Central memory CD8-positive, alpha-beta T cell (primary cell): ENCODE measurements around the gene TRRAP.
"Not testable (repeated sequence)": the region's sequence is repeated elsewhere in the genome, so short reads cannot be mapped to it uniquely, and the experiment has no call there.

Experiments used
- ATAC-seq: fragments of 150-1000 bp; cut with Tn5 transposase; replicated peaks from 2 replicates; pipeline ENCODE4 v1.10.0; 2022; ENCODE audit warnings: mild to moderate bottlenecking, moderate FRiP score, moderate number of reproducible peaks; ENCODE audit not compliant: poor library complexity, severe bottlenecking; ENCODE audit errors: extremely low read depth
- DNase-seq, 2 donors: peaks; one replicate each; pipeline ENCODE4 v3.0.0; 2021; ENCODE audit warnings: low spot score in 2 of 2
- H3K27ac Mint-ChIP-seq: one replicate; pipeline ENCODE4 v1.8.0; 2022; ENCODE audit warnings: low read depth, mild to moderate bottlenecking, moderate library complexity, mixed read lengths
- H3K27me3 Mint-ChIP-seq: one replicate; pipeline ENCODE4 v1.8.0; 2022; ENCODE audit warnings: mixed read lengths
- H3K36me3 Mint-ChIP-seq: one replicate; pipeline ENCODE4 v1.8.0; 2022; ENCODE audit warnings: mild to moderate bottlenecking, moderate library complexity, mixed read lengths; ENCODE audit not compliant: insufficient read depth
- H3K4me1 Mint-ChIP-seq: one replicate; pipeline ENCODE4 v1.8.0; 2022; ENCODE audit warnings: mixed read lengths
- H3K4me3 Mint-ChIP-seq: one replicate; pipeline ENCODE4 v1.8.0; 2022; ENCODE audit warnings: mild to moderate bottlenecking, moderate library complexity, mixed read lengths
- H3K9me3 Mint-ChIP-seq: one replicate; pipeline ENCODE4 v1.8.0; 2022; ENCODE audit warnings: mixed read lengths

The TRRAP gene

GRCh38 chr7:98870121-98870651 lies 8.1 kb upstream of the TRRAP start:
- Mint-ChIP-seq H3K36me3 (peaks cover 2% of the 10 kb centered on the region), H3K9me3 (no peaks in the 10 kb centered on the region), H3K4me3 (peak overlapping the region; percentile 69), H3K27me3 (peaks cover 15% of the 10 kb centered on the region), H3K27ac (no peak overlapping the region), H3K4me1 (no peaks in the 10 kb centered on the region)
- no peak for DNase-seq
- ATAC-seq: no peak

DNA sequence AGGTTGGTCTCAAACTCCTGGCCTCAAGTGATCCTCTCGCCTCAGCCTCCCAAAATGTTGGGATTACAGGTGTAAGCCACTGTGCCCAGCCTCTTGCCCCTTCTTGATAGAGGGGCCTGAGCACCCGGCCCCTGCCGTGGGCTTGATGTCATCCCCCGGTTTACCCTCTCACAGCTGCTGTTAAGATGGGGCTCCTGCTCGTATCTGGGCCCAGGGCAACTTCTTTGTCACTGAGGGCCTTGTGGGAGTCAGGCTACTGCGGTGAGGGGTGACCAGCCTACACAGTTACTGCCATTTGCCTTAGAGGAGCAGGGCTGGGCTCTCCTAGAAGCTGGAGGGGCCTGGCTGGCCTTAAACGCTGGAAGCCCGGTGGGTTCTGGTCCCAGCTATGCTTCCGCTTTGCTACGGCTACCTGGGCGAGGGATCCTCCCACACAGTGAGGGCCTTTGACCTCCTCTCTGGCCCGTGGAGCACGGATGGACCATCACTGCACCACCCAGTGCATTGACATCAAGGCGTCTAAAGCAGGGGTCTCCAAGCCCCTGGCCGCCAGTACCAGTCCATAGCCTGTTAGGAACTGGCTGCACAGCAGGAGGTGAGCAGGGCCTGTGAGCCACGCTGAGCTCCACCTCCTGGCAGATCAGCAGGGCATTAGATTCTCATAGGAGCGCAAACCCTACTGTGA lies 7.4 kb upstream of the TRRAP start:
- H3K27me3 Mint-ChIP-seq: peaks cover 15% of the 10 kb centered on the region
- no peaks in the 10 kb centered on the region for H3K4me1 Mint-ChIP-seq
- H3K36me3 Mint-ChIP-seq: peaks cover 2% of the 10 kb centered on the region
- no peaks in the 10 kb centered on the region for H3K9me3 Mint-ChIP-seq
- ATAC-seq (no peak), DNase-seq (no peak)
- no peak overlapping the region for H3K27ac Mint-ChIP-seq
- H3K4me3 Mint-ChIP-seq: peak overlapping the region; percentile 69

- peak; percentile 37 for ATAC-seq
- no peak overlapping the region for H3K4me3 Mint-ChIP-seq
- H3K9me3 Mint-ChIP-seq: no peaks in the 10 kb centered on the region
- no peaks in the 10 kb centered on the region for H3K4me1 Mint-ChIP-seq
- no peak for DNase-seq
- H3K27me3 Mint-ChIP-seq: peaks cover 11% of the 10 kb centered on the region
- no peak overlapping the region for H3K27ac Mint-ChIP-seq
- H3K36me3 Mint-ChIP-seq: peaks cover 4% of the 10 kb centered on the region
Measured at GRCh38 chr7:98872328-98872924, 5.9 kb upstream of the TRRAP start.

- not testable (repeated sequence) for DNase-seq, H3K4me3 Mint-ChIP-seq, ATAC-seq, H3K9me3 Mint-ChIP-seq, H3K27me3 Mint-ChIP-seq, H3K4me1 Mint-ChIP-seq, H3K27ac Mint-ChIP-seq, H3K36me3 Mint-ChIP-seq
Measured at GRCh38 chr7:98873610-98874009, 4.7 kb upstream of the TRRAP start.

DNA sequence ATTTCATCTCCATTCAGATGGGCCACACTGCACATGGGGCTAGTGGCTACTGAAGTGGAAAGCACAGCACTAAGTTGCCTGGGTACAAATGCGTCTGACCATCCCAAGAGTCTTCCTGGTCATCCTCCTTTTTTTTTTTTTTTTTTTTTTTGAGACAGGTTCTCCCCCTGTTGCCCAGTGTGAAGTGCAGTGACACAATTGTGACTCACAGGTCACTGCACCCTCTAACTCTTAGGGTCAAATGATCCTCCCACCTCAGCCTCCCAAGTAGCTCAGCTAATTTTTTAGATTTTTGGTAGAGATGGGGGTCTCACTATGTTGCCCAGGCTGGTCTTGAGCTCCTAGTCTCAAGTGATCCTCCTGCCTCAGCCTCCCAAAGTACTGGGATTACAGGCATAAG lies 3.4 kb upstream of the TRRAP start:
- no peak for DNase-seq
- ATAC-seq: no peak
- Mint-ChIP-seq H3K4me1 (peaks cover 3% of the 10 kb centered on the region), H3K36me3 (peaks cover 20% of the 10 kb centered on the region), H3K27ac (no peak overlapping the region), H3K9me3 (no peaks in the 10 kb centered on the region), H3K4me3 (no peak overlapping the region), H3K27me3 (no peaks in the 10 kb centered on the region)

DNA sequence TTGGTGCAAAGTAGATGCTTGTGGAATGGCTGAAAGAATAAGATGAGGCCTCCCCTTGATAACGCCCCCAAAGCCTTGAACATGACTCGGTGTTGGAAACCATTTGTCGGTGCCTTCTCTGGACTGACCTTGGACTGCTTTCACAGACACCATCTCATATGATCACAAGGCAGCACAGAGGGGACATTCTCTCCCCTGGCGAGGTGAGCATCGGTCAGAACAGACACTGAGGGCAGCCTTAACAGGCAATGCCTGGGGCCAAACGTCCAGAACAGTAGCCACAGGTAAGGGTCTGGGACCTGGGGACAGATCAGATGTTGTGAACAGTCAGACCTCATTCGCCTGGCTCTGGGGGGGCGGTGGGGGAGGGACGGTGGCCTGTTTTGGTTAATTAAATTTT lies 2.8 kb upstream of the TRRAP start:
- Mint-ChIP-seq H3K27me3 (no peaks in the 10 kb centered on the region), H3K4me3 (no peak overlapping the region), H3K9me3 (no peaks in the 10 kb centered on the region), H3K27ac (no peak overlapping the region), H3K4me1 (peaks cover 9% of the 10 kb centered on the region), H3K36me3 (peaks cover 20% of the 10 kb centered on the region)
- DNase-seq (no peak), ATAC-seq (no peak)

GRCh38 chr7:98877146-98877545 lies 1.2 kb upstream of the TRRAP start:
- Mint-ChIP-seq H3K4me1 (peaks cover 10% of the 10 kb centered on the region), H3K9me3 (no peaks in the 10 kb centered on the region), H3K27ac (no peak overlapping the region), H3K4me3 (peak overlapping the region; percentile 85), H3K36me3 (peaks cover 27% of the 10 kb centered on the region), H3K27me3 (no peaks in the 10 kb centered on the region)
- ATAC-seq: no peak
- no peak for DNase-seq

GRCh38 chr7:98877692-98878364 lies 504 bp upstream of the TRRAP start:
- Mint-ChIP-seq H3K27ac (peak overlapping the region; percentile 89), H3K4me1 (peaks cover 10% of the 10 kb centered on the region), H3K9me3 (no peaks in the 10 kb centered on the region), H3K27me3 (no peaks in the 10 kb centered on the region), H3K4me3 (peak overlapping the region; percentile 85), H3K36me3 (peaks cover 32% of the 10 kb centered on the region)
- ATAC-seq (no peak), DNase-seq (no peak)

DNA sequence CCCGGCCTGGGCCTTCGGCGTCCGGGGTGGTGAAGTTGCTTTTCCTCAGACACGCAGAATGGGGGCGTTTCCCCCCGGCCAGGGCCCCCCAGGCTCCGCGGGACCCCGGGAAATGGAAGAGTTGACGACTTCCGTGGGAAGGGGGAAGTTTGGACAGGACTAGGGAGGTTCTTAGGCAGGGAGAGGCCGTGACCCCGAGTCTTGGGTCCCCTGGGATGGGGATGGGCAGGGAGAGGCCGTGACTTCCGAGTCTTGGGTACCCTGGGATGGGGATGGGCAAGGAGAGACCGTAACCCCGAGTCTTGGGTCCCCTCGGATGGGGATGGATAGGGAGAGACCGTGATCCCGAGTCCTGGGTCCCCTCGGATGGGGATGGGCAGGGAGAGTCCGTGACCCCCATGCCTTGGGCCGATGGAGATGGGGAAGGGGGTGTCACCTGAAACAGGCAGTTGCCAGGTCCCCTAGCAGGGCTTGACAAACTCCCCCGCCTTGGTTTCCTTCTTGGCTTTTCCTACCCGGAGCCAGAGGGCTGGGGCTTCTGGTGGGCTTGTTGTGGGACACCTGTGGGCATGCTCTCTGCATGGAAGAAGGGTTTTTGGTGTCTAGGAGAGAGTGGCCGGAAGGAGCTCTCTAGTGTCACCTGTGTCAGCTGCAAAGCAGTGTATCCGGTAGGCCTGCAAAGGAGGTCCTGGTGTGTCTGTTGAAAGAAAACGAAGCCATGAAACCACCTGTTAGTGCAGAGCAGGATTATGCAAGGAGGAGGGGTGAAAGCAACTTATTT lies 1.1 kb downstream of the TRRAP start:
- H3K4me1 Mint-ChIP-seq: peaks cover 10% of the 10 kb centered on the region
- ATAC-seq (peak; percentile 92), DNase-seq (peak; percentile 43 to 59)
- H3K27me3 Mint-ChIP-seq: no peaks in the 10 kb centered on the region
- peak overlapping the region; percentile 85 for H3K4me3 Mint-ChIP-seq
- no peaks in the 10 kb centered on the region for H3K9me3 Mint-ChIP-seq
- H3K36me3 Mint-ChIP-seq: peaks cover 48% of the 10 kb centered on the region
- peak overlapping the region; percentile 89 for H3K27ac Mint-ChIP-seq

GRCh38 chr7:98879979-98880315 lies 1.6 kb downstream of the TRRAP start:
- Mint-ChIP-seq H3K9me3 (no peaks in the 10 kb centered on the region), H3K4me1 (peaks cover 10% of the 10 kb centered on the region), H3K4me3 (peak overlapping the region; percentile 85), H3K27ac (peak overlapping the region; percentile 89), H3K27me3 (no peaks in the 10 kb centered on the region), H3K36me3 (peaks cover 50% of the 10 kb centered on the region)
- DNase-seq (no peak), ATAC-seq (no peak)

- peaks cover 49% of the 10 kb centered on the region for H3K36me3 Mint-ChIP-seq
- peaks cover 10% of the 10 kb centered on the region for H3K4me1 Mint-ChIP-seq
- H3K9me3 Mint-ChIP-seq: no peaks in the 10 kb centered on the region
- H3K27ac Mint-ChIP-seq: peak overlapping the region; percentile 89
- DNase-seq (no peak), ATAC-seq (no peak)
- peak overlapping the region; percentile 85 for H3K4me3 Mint-ChIP-seq
- H3K27me3 Mint-ChIP-seq: no peaks in the 10 kb centered on the region
Measured at GRCh38 chr7:98880485-98880884, 2.2 kb downstream of the TRRAP start.

DNA sequence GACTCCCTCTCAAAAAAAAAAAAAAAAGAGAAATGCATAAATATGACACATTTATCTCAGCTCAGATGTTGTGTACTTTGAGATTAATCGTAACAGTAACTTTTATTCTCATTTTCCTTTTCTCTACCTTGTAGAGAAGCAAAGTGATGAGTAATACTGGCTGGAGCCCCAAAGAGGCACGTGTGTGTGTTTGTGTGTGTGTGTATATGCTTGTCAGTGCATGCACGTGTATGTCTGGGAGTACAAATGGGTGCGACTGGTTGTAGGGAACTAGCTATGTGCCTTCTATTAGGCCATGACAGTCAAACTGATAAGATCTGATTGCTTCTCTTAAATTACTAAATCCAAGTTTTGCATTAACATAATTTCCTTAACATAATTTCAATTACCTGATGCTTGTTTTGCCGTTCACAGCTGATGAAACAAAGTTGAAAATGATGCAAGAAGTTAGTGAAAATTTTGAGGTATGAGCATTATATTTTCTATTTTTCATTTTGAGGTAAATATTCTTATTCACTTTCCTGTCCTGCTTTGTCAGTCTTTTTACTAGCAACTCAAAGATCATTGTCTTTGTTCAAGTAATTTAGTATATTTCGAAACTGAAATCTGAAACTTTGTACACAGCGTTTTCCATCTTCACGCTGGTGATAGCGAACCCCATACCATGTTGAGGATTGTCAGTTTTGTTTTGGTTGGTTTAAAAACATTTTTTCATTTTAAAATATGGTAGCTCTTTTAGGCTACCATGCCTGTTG lies 3.4 kb downstream of the TRRAP start:
- Mint-ChIP-seq H3K36me3 (peaks cover 49% of the 10 kb centered on the region), H3K4me3 (no peak overlapping the region), H3K27me3 (no peaks in the 10 kb centered on the region), H3K9me3 (no peaks in the 10 kb centered on the region), H3K4me1 (peaks cover 10% of the 10 kb centered on the region), H3K27ac (no peak overlapping the region)
- ATAC-seq: no peak
- no peak for DNase-seq
